CD4-positive, alpha-beta memory T cell (primary cell): ENCODE results near the gene UGT3A2. TPM values are rescaled to one million over a fixed set of nuclear protein-coding genes. Genes with fewer than 3 reads are reported as not detected.
"Not testable (repeated sequence)": the region's sequence is repeated elsewhere in the genome, so short reads cannot be mapped to it uniquely, and the experiment has no call there.

ENCODE experiments used
- CTCF ChIA-PET: fragments of 350-600 bp; sonication (Branson Sonifier 250); formaldehyde crosslinking; loops from one replicate; lab custom pipeline; 2021; ENCODE audit warnings: inconsistent platforms; ENCODE audit not compliant: partially characterized antibody; lab: Charles Lee
- POLR2A ChIA-PET: fragments of 350-600 bp; sonication (Branson Sonifier 250); formaldehyde crosslinking; loops from one replicate; lab custom pipeline; 2021; ENCODE audit not compliant: partially characterized antibody; lab: Charles Lee
- DNase-seq, 5 donors: peaks; one replicate each; pipeline versions ENCODE4 v3.0.0 to v3.0.0-alpha.2; 2020 to 2022; ENCODE audit warnings: mixed read lengths in 1 of 5
- H3K27ac ChIP-seq: one replicate; pipeline ENCODE4 v1.7.0; 2013; ENCODE audit warnings: low read depth, low read length
- H3K27me3 ChIP-seq: 2 replicates; pipeline ENCODE4 v1.7.0; 2013; ENCODE audit warnings: mild to moderate bottlenecking, low read length, moderate library complexity; ENCODE audit not compliant: insufficient read depth
- H3K36me3 ChIP-seq: 2 replicates; pipeline ENCODE4 v1.7.0; 2013; ENCODE audit warnings: mild to moderate bottlenecking, low read length, moderate library complexity; ENCODE audit not compliant: insufficient read depth
- H3K4me1 ChIP-seq: 2 replicates; pipeline ENCODE4 v1.7.0; 2013; ENCODE audit warnings: mild to moderate bottlenecking, low read length, moderate library complexity; ENCODE audit not compliant: insufficient read depth
- H3K4me3 ChIP-seq, 2 donors: one replicate each; pipeline ENCODE4 v1.7.0; 2013; ENCODE audit warnings: low read length in 2 of 2, mild to moderate bottlenecking in 1 of 2
- H3K9me3 ChIP-seq, 2 donors: one replicate each; pipeline ENCODE4 v1.7.0; 2013; ENCODE audit warnings: low read length in 2 of 2, control low read depth in 1 of 2; ENCODE audit not compliant: control insufficient read depth in 1 of 2
- H3K27ac Mint-ChIP-seq, 7 donors: one replicate each; pipeline ENCODE4 v1.8.0; 2020 to 2021; ENCODE audit warnings: mixed read lengths in 7 of 7, mild to moderate bottlenecking in 6 of 7, inconsistent platforms in 3 of 7, moderate library complexity in 3 of 7
- H3K27me3 Mint-ChIP-seq, 2 donors: one replicate each; pipeline ENCODE4 v1.8.0; 2020 to 2021; ENCODE audit warnings: mixed read lengths in 2 of 2
- H3K36me3 Mint-ChIP-seq, 2 donors: one replicate each; pipeline ENCODE4 v1.8.0; 2020 to 2021; ENCODE audit warnings: mixed read lengths in 2 of 2, inconsistent platforms in 1 of 2, mild to moderate bottlenecking in 1 of 2
- H3K4me1 Mint-ChIP-seq, 4 donors: one replicate each; pipeline ENCODE4 v1.8.0; 2020 to 2021; ENCODE audit warnings: mixed read lengths in 4 of 4, mild to moderate bottlenecking in 1 of 4
- H3K4me3 Mint-ChIP-seq, 8 donors: one replicate each; pipeline ENCODE4 v1.8.0; 2020 to 2021; ENCODE audit warnings: mixed read lengths in 8 of 8, mild to moderate bottlenecking in 7 of 8, moderate library complexity in 6 of 8, inconsistent platforms in 3 of 8
- H3K9me3 Mint-ChIP-seq, 8 donors: one replicate each; pipeline ENCODE4 v1.8.0; 2020 to 2021; ENCODE audit warnings: mixed read lengths in 8 of 8, mild to moderate bottlenecking in 5 of 8, inconsistent platforms in 3 of 8, moderate library complexity in 1 of 8
- intact Hi-C: fragments of 100-400 bp; cut with micrococcal nuclease; formaldehyde crosslinking; loops from one replicate; pipeline ENCODE4 v1.15.1; 2023
- polyA plus RNA-seq, 2 donors: library from polyadenylated mRNA; unstranded; fragments of 300-500 nt; fragmentation: Illumina TruSeq; gene quantifications; one replicate each; pipeline ENCODE4 v1.2.3, GENCODE V29; 2021
- total RNA-seq, 2 experiments: library from RNA; stranded (reverse); gene quantifications; one replicate each; pipeline ENCODE4 v1.2.3, GENCODE V29; 2021

UGT3A2 gene
- total and polyA plus RNA-seq, 4 experiments from 2014 or later: 0.17 TPM; not detected in 3

GRCh38 chr5:36035696-36036095, 31.0 kb downstream of the UGT3A2 start:
- intact Hi-C loops: no loop called here
- Mint-ChIP-seq H3K36me3 (no peaks in the 10 kb centered on the region), H3K4me1 (no peaks in the 10 kb centered on the region), H3K27ac (no peak overlapping the region), H3K27me3 (peaks cover 6 to 18% of the 10 kb centered on the region in 2 donors), H3K4me3 (no peak overlapping the region), H3K9me3 (no peaks in the 10 kb centered on the region)
- Histone ChIP-seq H3K4me1 (no peaks in the 10 kb centered on the region), H3K27me3 (no peaks in the 10 kb centered on the region), H3K4me3 (no peak overlapping the region), H3K27ac (no peak overlapping the region), H3K9me3 (no peaks in the 10 kb centered on the region), H3K36me3 (no peaks in the 10 kb centered on the region)
- ChIA-PET POLR2A (no interaction called here), CTCF (no interaction called here)
- no peak for DNase-seq

GRCh38 chr5:36034536-36035134, 32.0 kb downstream of the UGT3A2 start:
- H3K27ac Mint-ChIP-seq, H3K27ac ChIP-seq, H3K9me3 Mint-ChIP-seq, H3K36me3 Mint-ChIP-seq, H3K4me1 ChIP-seq, H3K36me3 ChIP-seq, H3K27me3 ChIP-seq, H3K4me3 ChIP-seq, intact Hi-C loops, H3K9me3 ChIP-seq, DNase-seq, H3K4me3 Mint-ChIP-seq, H3K4me1 Mint-ChIP-seq, POLR2A ChIA-PET, CTCF ChIA-PET: not testable (repeated sequence)
- peaks cover 8 to 18% of the 10 kb centered on the region in 2 donors for H3K27me3 Mint-ChIP-seq

GRCh38 chr5:36033486-36033885, 33.2 kb downstream of the UGT3A2 start:
- POLR2A ChIA-PET: no interaction called here
- intact Hi-C loops: no loop called here
- H3K36me3 ChIP-seq: no peaks in the 10 kb centered on the region

GRCh38 chr5:36033047-36033446, 33.6 kb downstream of the UGT3A2 start:
- Histone ChIP-seq H3K4me1 (no peaks in the 10 kb centered on the region), H3K4me3 (no peak overlapping the region), H3K27ac (no peak overlapping the region), H3K9me3 (no peaks in the 10 kb centered on the region), H3K27me3 (no peaks in the 10 kb centered on the region), H3K36me3 (no peaks in the 10 kb centered on the region)
- peaks cover 0 to 4% (median 0%) of the 10 kb centered on the region in 8 donors for H3K9me3 Mint-ChIP-seq
- no peak overlapping the region for H3K4me3 Mint-ChIP-seq
- POLR2A ChIA-PET: no interaction called here
- H3K4me1 Mint-ChIP-seq: no peaks in the 10 kb centered on the region
- CTCF ChIA-PET: no interaction called here
- DNase-seq: no peak
- no peaks in the 10 kb centered on the region for H3K36me3 Mint-ChIP-seq
- peaks cover 5 to 20% of the 10 kb centered on the region in 2 donors for H3K27me3 Mint-ChIP-seq
- intact Hi-C loops: no loop called here
- no peak overlapping the region for H3K27ac Mint-ChIP-seq

More at GRCh38 chr5:36033486-36033885, 33.2 kb downstream of the UGT3A2 start:
- no peaks in the 10 kb centered on the region for H3K4me1 Mint-ChIP-seq
- no peak overlapping the region for H3K4me3 ChIP-seq
- no peaks in the 10 kb centered on the region for H3K36me3 Mint-ChIP-seq
- H3K4me3 Mint-ChIP-seq: no peak overlapping the region
- no peaks in the 10 kb centered on the region for H3K4me1 ChIP-seq
- H3K27me3 ChIP-seq: no peaks in the 10 kb centered on the region
- DNase-seq: no peak
- peaks cover 6 to 18% of the 10 kb centered on the region in 2 donors for H3K27me3 Mint-ChIP-seq
- H3K9me3 Mint-ChIP-seq: no peaks in the 10 kb centered on the region
- H3K27ac Mint-ChIP-seq: no peak overlapping the region
- no peaks in the 10 kb centered on the region for H3K9me3 ChIP-seq
- H3K27ac ChIP-seq: no peak overlapping the region
- CTCF ChIA-PET: no interaction called here

GRCh38 chr5:36031223-36031622, 35.5 kb downstream of the UGT3A2 start:
- Mint-ChIP-seq H3K27me3 (peaks cover 5 to 26% of the 10 kb centered on the region in 2 donors), H3K36me3 (no peaks in the 10 kb centered on the region), H3K4me1 (no peaks in the 10 kb centered on the region), H3K27ac (no peak overlapping the region), H3K9me3 (peaks cover 0 to 6% (median 0%) of the 10 kb centered on the region in 8 donors), H3K4me3 (no peak overlapping the region)
- no peak overlapping the region for H3K4me3 ChIP-seq
- ChIA-PET POLR2A (no interaction called here), CTCF (no interaction called here)
- intact Hi-C loops: no loop called here
- no peaks in the 10 kb centered on the region for H3K36me3 ChIP-seq
- H3K27me3 ChIP-seq: no peaks in the 10 kb centered on the region
- H3K27ac ChIP-seq: no peak overlapping the region
- no peak for DNase-seq
- H3K9me3 ChIP-seq: no peaks in the 10 kb centered on the region
- H3K4me1 ChIP-seq: no peaks in the 10 kb centered on the region

- intact Hi-C loops: no loop called here
- Mint-ChIP-seq H3K4me1 (no peaks in the 10 kb centered on the region), H3K36me3 (no peaks in the 10 kb centered on the region), H3K9me3 (peaks cover 0 to 8% (median 2%) of the 10 kb centered on the region in 8 donors), H3K27ac (no peak overlapping the region), H3K4me3 (no peak overlapping the region), H3K27me3 (peaks cover 5 to 26% of the 10 kb centered on the region in 2 donors)
- H3K27me3 ChIP-seq: no peaks in the 10 kb centered on the region
- H3K27ac ChIP-seq: no peak overlapping the region
- no peaks in the 10 kb centered on the region for H3K36me3 ChIP-seq
- no peaks in the 10 kb centered on the region for H3K9me3 ChIP-seq
- CTCF ChIA-PET: no interaction called here
- POLR2A ChIA-PET: no interaction called here
- no peak for DNase-seq
- no peaks in the 10 kb centered on the region for H3K4me1 ChIP-seq
- no peak overlapping the region for H3K4me3 ChIP-seq
These were observed 36.8 kb downstream of the UGT3A2 start for GRCh38 chr5:36029914-36030313.

GRCh38 chr5:36028816-36029465, 37.7 kb downstream of the UGT3A2 start:
- H3K27ac ChIP-seq: no peak overlapping the region
- peaks cover 2 to 18% (median 5%) of the 10 kb centered on the region in 8 donors for H3K9me3 Mint-ChIP-seq
- H3K4me3 ChIP-seq: no peak overlapping the region
- intact Hi-C loops: no loop called here
- no peaks in the 10 kb centered on the region for H3K36me3 ChIP-seq
- ChIA-PET POLR2A (no interaction called here), CTCF (no interaction called here)
- no peaks in the 10 kb centered on the region for H3K27me3 ChIP-seq
- H3K4me1 ChIP-seq: no peaks in the 10 kb centered on the region
- H3K4me1 Mint-ChIP-seq: no peaks in the 10 kb centered on the region
- no peak for DNase-seq
- no peaks in the 10 kb centered on the region for H3K36me3 Mint-ChIP-seq
- peaks cover 7 to 26% of the 10 kb centered on the region in 2 donors for H3K27me3 Mint-ChIP-seq
- no peak overlapping the region for H3K27ac Mint-ChIP-seq
- H3K4me3 Mint-ChIP-seq: no peak overlapping the region
- H3K9me3 ChIP-seq: no peaks in the 10 kb centered on the region
